ENCODE measurements around the gene GALNT9. TPM values are rescaled to one million over a fixed set of nuclear protein-coding genes. Genes with fewer than 3 reads are reported as not detected.

Gene GALNT9
- total RNA-seq, 4 donors from 2014 or later: 1.6 TPM; not detected in 3

GRCh38 chr12:132275110-132275531 is 54.3 kb downstream of the GALNT9 start:
- Histone ChIP-seq H3K4me1 (no peaks in the 10 kb centered on the region), H3K36me3 (no peaks in the 10 kb centered on the region), H3K27me3 (peaks cover 0 to 72% of the 10 kb centered on the region in 2 donors), H3K27ac (no peak overlapping the region), H3K9me3 (no peaks in the 10 kb centered on the region), H3K4me3 (no peak overlapping the region)
- WGBS, 2 donors: 50 to 54% methylated on average over 13 of the region's 13 CpGs
- no peak for TF ChIP-seq EP300 (IDR thresholded peaks at IDR 0.05)
- TF ChIP-seq POLR2A (IDR thresholded peaks at IDR 0.05): no peak
- DNase-seq (ENCODE audit: low spot score in 2 of 2): no peak

- Histone ChIP-seq H3K4me1 (peaks cover 0 to under 1% (median 0%) of the 10 kb centered on the region in 4 donors), H3K27me3 (peaks cover 0 to 64% of the 10 kb centered on the region in 2 donors), H3K4me3 (no peak overlapping the region), H3K27ac (no peak overlapping the region), H3K36me3 (no peaks in the 10 kb centered on the region), H3K9me3 (no peaks in the 10 kb centered on the region)
- 85 to 86% methylated on average over 11 of the region's 11 CpGs for WGBS, 2 donors
- no peak for DNase-seq (ENCODE audit: low spot score in 2 of 2)
- no peak for TF ChIP-seq POLR2A (IDR thresholded peaks at IDR 0.05)
These were observed 55.4 kb downstream of the GALNT9 start for GRCh38 chr12:132273992-132274334.

GRCh38 chr12:132272711-132273110 is 56.7 kb downstream of the GALNT9 start:
- DNase-seq (ENCODE audit: low spot score in 2 of 2): no peak
- H3K27ac ChIP-seq: no peak overlapping the region
- H3K9me3 ChIP-seq: no peaks in the 10 kb centered on the region
- no peak overlapping the region for H3K4me3 ChIP-seq
- H3K4me1 ChIP-seq: peaks cover 0 to 5% (median 0%) of the 10 kb centered on the region in 4 donors
- TF ChIP-seq EP300 (IDR thresholded peaks at IDR 0.05) (no peak), CTCF (IDR thresholded peaks at IDR 0.05) (no peak), POLR2A (IDR thresholded peaks at IDR 0.05) (no peak)
- WGBS, 2 donors: 85 to 88% methylated on average over 17 of the region's 17 CpGs
- no peaks in the 10 kb centered on the region for H3K36me3 ChIP-seq
- peaks cover 0 to 56% of the 10 kb centered on the region in 2 donors for H3K27me3 ChIP-seq

- Histone ChIP-seq H3K27ac (no peak overlapping the region), H3K9me3 (no peaks in the 10 kb centered on the region), H3K27me3 (peaks cover 0 to 46% of the 10 kb centered on the region in 2 donors), H3K4me3 (no peak overlapping the region), H3K4me1 (peaks cover 0 to 5% (median 0%) of the 10 kb centered on the region in 4 donors), H3K36me3 (no peaks in the 10 kb centered on the region)
- 82 to 84% methylated on average over 7 to 20 of the region's 23 CpGs for WGBS, 2 donors
- TF ChIP-seq EP300 (IDR thresholded peaks at IDR 0.05) (no peak), CTCF (IDR thresholded peaks at IDR 0.05) (no peak), POLR2A (IDR thresholded peaks at IDR 0.05) (no peak)
- DNase-seq (ENCODE audit: low spot score in 2 of 2): no peak
These were observed 57.7 kb downstream of the GALNT9 start for GRCh38 chr12:132271755-132272092.

- Histone ChIP-seq H3K9me3 (no peaks in the 10 kb centered on the region), H3K4me1 (peaks cover 0 to 5% (median 0%) of the 10 kb centered on the region in 4 donors), H3K27ac (no peak overlapping the region), H3K27me3 (peaks cover 0 to 41% of the 10 kb centered on the region in 2 donors), H3K36me3 (no peaks in the 10 kb centered on the region), H3K4me3 (no peak overlapping the region)
- TF ChIP-seq EP300 (IDR thresholded peaks at IDR 0.05) (no peak), CTCF (IDR thresholded peaks at IDR 0.05) (no peak), POLR2A (IDR thresholded peaks at IDR 0.05) (no peak)
- no peak for DNase-seq (ENCODE audit: low spot score in 2 of 2)
- 76% methylated on average over 40 to 41 of the region's 41 CpGs for WGBS, 2 donors
These were observed 58.2 kb downstream of the GALNT9 start for GRCh38 chr12:132270969-132271754.

- H3K4me1 ChIP-seq: peaks cover 0 to 5% (median 0%) of the 10 kb centered on the region in 4 donors
- no peak for DNase-seq (ENCODE audit: low spot score in 2 of 2)
- 81 to 92% methylated on average over 12 of the region's 12 CpGs for WGBS, 2 donors
- peaks cover 0 to 34% of the 10 kb centered on the region in 2 donors for H3K27me3 ChIP-seq
- H3K36me3 ChIP-seq: no peaks in the 10 kb centered on the region
- H3K4me3 ChIP-seq: no peak overlapping the region
- no peak overlapping the region for H3K27ac ChIP-seq
- TF ChIP-seq CTCF (IDR thresholded peaks at IDR 0.05): no peak
- no peak for TF ChIP-seq EP300 (IDR thresholded peaks at IDR 0.05)
- no peak for TF ChIP-seq POLR2A (IDR thresholded peaks at IDR 0.05)
- no peaks in the 10 kb centered on the region for H3K9me3 ChIP-seq
These were observed 58.9 kb downstream of the GALNT9 start for GRCh38 chr12:132270516-132270915.

All from tibial nerve (tissue), 4 donors.